Stimulated activated CD8-positive, alpha-beta memory T cell treated with anti-CD3 and anti-CD28 coated beads, Interleukin-15, amount 100 ng/mL, for 4 hours (primary cell): ENCODE data around the gene SYT3.
"Not testable (repeated sequence)": the region's sequence is repeated elsewhere in the genome, so short reads cannot be mapped to it uniquely, and the experiment has no call there.

ENCODE experiments used
- DNase-seq, 2 donors: peaks; one replicate each; pipeline ENCODE4 v3.0.0-alpha.2; 2020; ENCODE audit warnings: low read depth in 2 of 2

Gene SYT3

DNA sequence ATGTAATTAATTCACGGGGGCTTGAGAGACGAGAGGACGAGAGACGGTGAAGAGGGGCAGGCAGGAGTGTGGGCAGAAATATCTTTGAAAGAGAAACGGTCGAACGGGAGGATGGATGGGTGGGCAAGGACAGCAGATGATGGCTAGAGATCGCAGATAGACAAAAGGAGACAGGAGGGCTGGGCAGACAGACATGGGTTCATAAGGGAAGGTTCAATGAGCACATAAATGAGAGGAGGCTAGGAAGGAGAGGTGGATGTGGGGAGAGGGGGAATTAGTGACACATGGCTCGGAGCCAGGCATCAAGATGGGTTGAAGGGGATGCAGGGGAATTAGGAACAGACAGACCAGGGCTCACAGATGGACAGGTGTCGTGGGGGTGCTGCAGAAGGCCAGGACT, 1.1 kb downstream of the SYT3 start:
- DNase-seq, result no peak

DNA sequence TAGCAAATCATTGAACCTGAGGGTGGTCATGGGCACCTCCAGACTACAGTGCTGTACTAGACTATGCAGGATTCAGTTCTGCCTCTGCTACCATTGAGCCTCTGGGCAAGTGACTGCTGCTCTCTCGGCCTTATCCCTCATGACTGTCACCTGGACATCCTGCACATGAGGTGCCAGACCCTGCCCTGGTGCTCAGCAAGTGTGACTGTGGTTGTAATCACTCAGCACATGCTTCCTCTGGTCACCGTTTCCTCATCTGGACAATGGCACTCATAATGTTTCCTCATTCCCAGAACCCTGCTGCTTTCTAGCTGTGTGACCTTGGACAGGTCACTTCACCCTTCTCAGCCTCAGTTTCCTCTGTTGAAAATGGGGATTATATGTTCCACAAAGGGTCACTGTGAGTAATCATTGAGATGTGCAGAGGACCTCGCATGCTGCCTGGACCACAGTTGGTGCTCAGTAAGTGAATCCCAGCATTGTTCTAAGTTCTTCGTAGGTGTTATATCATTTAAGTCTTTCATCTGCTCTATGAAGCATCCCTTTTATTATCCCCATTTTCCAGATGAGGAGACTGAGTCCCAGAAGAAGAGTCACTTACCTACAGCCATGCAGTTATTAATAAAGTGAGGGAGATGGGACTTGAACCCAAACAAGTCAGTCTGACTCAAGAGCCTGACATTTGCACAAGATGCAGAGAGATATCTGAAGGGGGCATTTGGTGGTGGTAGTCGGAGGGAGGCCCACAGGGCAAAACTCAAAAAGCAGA, 3.2 kb downstream of the SYT3 start:
- DNase-seq, result no peak

DNA sequence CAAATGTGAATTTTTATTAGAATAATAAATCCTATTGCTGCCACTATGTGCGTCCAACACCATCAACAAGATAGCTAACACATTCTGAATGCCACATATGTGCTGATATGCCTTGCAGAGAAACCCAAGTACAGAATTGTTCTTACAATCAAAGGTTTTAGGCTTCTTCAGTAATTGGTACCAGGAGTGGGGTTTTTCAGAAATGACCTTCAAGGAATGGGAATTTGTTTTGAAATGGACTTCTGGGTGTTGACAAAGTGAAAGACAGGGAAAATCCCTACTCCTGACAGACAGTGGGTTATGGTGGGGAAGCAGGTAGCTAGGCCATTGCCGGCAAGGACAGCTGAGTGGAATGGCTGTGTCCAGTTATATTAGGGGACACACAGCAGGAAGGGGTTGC, 5.7 kb downstream of the SYT3 start:
- DNase-seq, result no peak

DNA sequence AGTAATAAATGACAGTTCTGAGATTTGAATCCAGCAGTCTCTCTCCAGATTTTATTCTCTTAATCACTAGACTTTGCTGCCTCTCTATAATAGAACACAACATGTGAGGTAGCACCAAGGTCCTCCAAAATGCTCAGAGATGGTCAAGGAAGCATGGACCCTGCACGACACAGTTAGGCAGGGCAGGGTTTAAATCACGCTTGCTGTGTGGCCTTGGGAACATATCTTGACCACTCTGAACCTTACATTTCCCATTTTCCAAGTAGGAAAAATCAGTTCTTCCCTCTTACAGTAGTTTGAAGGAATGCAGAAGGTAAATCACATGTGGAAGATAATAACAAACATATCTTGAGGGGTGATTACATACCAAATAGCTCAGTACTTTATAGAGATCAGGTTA, 6.3 kb downstream of the SYT3 start:
- no peak for DNase-seq

DNA sequence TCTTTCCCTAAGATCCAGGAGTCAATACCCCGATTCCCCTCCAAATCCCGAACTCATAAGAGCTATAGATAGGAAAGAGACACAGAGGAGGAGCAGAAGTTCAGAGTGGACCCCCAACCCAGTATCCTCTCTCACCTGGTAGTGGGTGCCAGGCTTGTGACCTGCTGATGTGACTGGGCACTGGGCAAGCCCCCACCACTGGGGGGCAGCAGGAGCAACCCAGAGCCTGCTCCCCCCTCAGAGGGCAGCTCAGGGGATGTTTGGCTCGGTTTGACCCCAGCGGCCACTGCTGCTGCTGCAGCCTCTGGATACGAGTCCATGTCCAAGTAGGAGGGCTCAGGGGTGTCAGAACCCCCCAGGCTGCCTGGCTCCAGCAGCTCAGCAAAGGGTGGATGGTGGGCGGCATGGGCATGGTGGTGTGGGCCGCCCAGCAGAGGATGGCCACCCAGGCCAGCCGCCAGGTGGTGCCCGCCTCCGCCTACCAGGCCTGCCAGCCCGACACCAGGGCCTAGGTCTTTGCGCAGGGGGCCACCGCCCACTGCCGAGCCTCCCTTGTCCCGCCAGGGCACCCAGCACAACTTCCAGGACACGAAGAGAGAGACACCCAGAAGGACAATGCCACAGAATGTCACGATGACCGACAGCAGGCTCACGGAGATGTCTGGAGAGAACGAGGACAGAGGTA, 7.4 kb downstream of the SYT3 start:
- DNase-seq, result no peak

DNA sequence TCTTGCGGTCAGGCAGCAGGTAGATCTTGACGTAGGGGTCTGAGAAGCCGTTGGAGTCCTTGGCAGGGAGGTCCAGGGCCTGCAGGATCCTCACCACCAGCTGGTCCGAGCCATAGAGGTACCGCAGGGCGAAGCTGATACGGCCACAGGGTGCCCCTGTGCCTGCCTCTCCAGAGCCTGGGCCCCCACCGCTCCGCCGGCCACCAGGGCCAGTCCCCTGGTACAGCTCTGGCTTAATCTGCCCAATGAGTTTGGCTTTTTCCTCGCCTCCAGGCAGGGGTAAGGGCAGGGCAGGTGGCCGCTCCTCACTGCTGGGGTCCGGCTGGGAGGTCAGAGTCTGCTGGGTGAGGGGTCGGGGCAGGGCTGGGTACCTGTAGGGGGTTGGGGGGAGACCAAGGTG, 9.9 kb downstream of the SYT3 start:
- no peak for DNase-seq

DNA sequence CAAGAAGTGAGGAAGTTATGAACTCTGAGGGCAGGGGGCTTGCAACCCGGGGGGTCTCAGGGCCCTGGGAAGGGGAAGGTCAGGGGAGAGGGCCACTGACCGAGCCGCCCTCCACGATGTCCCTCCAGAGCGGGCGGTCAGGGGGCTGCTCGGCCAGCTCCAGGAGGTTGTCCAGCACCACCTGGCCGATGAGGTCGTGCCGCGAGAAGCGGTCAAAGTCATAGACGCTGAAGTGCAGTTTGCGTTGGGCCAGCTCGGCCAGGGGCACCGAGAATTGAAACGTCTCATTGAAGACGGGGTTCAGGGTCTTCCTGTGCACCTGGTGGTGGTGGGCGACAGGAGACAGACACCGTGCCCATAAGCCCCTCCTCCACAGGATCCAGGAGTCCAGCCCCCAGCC, 10.5 kb downstream of the SYT3 start:
- DNase-seq, result no peak

DNA sequence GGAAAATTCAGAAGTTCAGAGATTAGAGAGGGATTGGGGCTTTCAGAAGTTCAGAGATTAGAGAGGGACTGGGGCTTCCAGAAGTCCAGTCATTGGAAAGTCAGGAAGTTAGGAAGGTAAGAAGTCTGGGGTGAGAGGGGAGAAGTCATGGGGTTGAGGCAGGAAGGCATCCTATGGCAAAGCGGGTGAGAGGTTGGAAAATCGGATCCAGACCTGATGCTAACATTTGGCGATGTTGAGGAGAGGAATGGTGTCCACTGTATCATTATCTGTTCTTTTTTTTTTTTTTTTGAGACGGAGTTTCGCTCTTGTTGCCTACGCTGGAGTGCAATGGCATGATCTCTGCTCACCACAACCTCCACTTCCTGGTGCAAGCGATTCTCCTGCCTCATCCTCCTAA, 11.1 kb downstream of the SYT3 start:
- DNase-seq, result no peak

DNA sequence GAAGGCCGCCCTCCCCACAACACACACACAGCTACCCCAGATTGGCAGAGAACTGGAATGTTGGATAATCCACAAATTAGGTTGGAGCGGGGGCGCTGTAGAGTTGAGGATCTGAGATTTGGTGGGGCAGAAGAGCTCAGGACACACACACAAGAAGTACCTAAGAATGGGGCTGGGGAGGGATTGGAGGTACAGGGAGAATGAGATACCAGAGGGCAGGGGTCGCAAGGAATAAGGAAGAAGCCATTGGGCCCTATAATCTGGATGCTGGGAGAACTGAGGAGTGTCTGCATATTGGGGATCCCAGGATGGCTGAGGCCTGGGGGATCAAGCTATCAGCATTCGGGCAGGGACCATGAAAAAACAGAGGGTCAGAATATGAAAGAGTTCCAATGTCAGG, 11.5 kb downstream of the SYT3 start:
- no peak for DNase-seq

DNA sequence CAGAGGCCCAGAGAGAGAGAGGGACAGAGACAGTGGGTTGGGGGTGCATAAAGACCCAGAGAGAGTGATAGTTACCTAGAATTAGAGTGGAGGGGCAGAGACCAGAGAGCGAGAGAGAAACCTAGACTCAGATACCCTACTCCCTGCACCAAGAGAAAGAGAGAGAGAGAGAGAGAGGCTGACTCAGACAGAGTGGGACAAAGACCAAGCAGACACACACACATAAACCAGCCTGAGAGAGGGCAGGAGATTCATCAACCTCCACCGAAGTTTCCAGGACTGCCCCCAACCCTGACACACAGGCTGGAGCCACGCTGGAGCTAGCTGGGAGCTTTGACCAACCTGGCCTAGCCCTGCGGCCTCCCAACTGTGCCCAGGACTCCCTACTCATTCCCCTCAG, 12.9 kb downstream of the SYT3 start:
- DNase-seq, result no peak

DNA sequence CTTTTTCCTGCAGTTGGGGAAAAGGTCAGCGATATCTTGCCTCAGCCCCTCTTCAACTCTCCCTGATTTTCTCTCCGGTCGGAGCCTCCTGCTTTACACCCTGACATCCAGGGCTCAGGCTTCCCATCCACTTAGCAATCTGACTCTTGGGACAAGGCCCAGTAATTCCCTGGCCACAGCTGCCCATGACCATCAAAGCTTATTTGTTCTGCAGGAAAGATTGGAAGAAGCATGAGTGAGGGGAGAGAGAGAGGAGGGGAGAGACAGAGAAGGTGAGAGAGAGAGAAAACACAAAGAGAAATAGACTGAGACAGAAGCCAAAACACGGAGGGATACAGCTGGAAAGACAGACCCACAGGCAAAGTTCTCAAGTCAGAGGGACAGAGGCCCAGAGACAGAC, 13.7 kb downstream of the SYT3 start:
- DNase-seq, result no peak

DNA sequence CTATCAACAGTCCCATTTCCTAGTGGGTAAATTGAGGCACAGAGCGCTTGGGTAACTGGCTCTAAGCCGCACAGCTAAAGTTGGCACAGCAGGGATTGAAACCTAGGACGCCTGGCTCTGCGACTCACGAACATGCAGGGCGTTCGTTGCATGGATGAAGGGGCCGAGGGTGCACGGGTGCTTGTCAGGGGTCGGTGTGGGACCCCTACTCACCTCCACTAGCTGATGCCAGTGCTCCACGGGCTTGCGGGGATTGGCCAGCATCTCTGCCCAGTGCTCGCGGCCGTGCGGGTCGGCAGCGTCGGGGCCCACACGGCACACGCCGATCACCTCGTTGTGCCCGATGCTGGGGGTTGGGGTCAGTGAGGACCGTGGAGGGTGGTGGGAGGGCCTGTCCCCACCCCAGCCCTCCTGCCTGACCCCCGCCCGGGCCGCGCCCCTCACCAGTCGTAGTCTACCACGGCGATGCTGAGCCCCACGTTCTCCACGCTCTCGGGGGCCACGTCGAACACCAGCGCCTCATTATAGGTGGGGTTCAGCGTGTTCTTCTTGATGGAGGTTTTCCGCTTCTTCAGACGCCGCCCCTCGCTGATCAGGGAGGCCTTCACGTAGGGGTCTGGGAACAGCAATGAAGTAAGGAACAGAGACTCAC, 14.6 kb downstream of the SYT3 start:
- no peak for DNase-seq

DNA sequence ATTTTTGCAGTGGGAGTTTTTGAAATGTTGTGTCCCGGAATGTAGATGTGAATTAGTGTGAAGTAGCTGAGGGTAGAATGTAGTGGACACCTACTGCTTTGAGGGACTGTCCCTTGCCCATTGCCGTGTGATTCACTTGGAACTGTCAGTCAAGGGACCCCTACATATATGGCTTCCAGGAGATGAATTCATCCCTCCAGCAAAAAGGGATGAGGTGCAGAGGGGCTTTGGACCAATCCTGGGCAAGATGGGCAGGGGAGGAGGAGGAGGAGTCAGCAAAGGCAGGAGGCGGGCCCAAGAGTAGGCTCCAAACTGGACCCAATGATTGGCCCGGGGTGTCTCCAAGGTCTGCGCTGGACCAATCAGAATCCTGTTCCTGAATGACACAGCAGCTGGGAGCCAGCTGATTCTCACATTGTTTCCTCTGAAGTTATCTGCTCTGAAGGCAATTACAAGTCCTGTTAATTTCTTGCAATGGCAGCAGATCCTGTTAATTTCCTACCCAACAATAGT, 19.2 kb downstream of the SYT3 start:
- not testable (repeated sequence) for DNase-seq

DNA sequence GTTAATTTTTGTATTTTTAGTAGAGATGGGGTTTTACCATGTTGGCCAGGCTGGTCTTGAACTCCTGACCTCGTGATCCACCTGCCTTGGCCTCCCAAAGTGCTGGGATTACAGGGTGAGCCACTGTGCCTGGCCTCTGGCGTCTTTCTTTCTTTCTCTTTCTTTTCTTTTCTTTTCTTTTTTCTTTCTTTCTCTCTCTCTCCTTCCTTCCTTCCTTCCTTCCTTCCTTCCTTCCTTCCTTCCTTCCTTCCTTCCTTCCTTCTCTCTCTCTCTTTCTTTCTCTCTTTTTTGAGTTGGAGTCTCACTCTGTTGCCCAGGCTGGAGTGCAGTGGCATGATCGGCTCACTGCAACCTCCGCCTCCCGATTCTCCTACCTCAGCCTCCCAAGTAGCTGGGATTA, 20.5 kb downstream of the SYT3 start:
- not testable (repeated sequence) for DNase-seq

DNA sequence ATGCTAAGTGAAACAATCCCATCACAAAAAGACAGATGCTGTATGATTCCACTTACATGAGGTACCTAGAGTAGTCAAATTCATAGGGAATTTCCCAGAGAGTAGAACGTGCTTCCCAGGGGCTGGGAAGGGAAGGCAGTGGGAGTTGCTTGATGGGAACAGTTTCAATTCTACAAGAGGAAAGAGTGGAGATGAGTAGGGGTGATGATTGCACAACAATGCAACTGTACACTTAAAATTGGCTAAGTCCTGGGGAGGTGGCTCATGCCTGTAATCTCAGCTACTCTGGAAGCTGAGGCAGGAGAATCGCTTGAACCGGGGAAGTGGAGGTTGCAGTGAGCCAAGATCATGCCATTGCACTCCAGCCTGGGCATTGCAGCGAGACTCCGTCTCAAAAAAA, 21.3 kb downstream of the SYT3 start:
- DNase-seq, result not testable (repeated sequence)

DNA sequence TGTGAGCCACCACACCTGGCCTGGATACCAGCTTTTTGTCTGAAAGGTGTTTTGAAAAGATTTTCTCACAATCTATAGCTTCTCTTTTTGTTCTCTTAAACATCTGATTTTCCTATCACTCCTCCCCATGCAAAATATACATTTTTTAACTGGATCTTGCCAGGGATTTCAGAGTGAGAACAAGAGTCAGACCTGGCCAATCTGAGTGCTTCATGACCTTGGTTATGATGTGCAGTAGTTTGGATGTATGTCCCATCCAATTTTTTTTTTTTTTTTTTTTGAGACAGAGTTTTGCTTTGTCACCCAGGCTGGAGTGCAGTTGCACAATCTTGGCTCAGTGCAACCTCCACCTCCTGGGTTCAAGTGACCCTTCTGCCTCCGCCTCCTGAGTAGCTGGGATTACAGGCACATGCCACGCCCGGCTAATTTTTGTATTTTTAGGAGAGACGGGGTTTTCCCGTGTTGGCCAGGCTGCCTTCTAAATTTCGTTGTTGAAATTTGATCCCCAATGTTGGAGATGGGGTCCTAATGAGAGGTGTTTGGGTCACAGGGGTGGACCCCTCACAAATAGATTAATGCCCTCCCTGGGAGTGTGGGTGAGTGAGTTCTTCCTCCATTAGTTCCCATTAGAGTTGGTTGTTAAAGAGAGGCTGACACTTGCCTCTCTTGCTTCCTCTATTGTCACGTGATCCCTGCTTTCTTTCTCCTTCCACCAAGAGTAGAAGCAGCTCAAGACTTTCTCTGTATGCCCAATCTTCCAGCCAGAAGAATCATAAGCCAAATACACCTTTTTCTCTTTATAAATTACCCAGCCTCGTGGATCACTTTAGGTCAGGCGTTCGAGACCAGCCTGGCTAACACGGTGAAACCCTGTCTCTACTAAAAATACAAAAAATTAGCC, 26.9 kb downstream of the SYT3 start:
- not testable (repeated sequence) for DNase-seq

DNA sequence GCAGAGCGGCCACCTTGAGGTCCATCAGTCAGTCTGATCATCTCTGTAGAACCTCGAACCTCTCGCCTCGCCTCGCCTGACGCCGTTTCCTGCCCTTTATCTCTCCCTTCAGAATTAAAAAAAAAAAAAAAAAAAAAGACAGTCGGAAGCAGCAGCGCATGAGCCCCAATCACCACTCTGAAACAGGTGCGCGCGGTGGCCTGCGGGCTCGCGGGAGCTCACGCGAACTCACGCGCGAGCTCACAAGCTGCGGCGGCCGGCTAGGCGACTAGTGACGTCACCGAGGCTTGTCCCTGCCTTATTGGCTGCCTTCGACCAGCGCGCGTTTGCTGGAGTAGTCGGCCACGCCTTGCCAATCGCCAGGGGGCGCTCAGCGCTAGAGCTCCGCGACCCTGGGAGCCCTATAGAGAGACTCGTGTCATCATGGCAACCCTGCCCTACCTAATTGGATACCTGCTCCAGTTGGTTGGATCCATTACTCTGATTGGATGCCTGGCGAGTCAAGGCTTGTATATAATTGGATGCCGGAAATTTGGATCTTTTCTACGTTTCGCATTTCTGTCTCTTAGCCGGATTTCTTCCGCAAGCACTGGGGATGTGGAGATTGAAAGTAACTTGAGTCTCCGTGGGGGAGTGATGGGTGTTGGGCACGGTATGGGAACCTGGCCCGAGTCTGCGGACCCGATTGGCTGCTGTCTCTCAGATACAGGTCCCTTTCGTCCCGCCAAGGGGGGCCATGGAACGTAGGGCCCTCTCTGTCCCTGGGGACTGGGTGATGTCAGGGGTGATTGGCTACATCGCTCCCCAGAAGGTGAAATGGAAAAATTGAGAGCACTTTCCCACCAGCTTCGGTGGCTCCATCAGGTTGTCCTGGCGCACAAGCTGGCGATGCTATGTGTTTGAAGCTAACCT, 31.6 kb downstream of the SYT3 start:
- DNase-seq, result peak; percentile 29 to 62

DNA sequence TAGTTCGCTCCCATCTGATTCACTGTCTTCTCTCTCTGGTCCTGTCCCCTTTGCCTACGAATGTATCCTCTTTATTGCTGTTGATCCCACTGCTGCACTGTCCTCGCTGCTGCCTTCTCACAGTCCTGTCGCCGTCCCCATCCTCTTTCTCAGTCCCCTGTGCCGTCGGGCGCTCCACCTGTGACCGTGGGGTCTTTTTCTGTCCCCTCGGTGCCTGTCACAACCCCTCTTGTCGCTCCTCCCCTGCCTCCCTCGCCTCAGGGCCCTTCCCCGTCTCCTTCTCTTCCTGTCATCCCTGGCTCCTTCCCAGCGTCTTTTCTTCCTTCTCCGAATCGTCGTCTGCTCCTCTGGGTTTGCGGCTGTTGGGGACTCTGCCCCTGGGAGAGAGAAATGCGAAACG, 32.3 kb downstream of the SYT3 start:
- no peak for DNase-seq

DNA sequence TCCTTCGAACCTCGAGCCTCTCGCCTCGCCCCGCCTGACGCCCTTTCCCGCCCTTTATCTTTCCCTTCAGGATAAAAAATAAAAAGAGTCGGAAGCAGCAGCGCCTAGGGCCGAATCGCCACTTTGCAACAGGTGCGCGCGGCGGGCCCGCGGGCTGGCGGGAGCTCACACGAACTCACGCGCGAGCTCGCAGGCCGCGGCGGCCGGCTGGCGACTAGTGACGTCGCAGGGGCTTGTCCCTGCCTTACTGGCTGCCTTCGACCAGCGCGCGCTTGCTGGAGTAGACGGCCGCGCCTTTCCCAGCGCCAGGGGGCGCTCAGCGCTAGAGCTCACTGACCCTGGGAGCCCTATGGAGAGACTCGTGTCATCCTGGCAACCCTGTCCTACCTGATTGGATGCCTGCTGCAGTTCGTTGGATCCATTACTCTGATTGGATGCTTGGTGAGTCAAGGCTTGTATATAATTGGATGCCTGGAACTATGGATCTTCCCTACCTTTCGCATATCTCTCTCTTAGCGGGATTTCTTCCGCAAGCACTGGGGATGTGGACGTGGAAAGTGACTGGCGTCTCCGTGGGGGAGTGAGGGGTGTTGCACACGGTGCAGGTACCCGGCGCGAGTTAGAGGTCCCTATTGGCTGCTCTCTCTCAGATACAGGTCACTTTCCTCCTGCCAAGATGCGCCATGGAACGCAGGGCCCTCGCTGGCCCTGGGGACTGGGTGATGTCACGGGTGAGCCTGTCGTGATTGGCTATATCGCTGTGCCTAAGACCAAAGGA, 33.4 kb downstream of the SYT3 start:
- DNase-seq, result not testable (repeated sequence)
